Prostate gland (tissue), 2 donors: Measurements from ENCODE around the gene DENND1B. TPM values are rescaled to one million over a fixed set of nuclear protein-coding genes. Genes with fewer than 3 reads are reported as not detected.

ENCODE experiments used
- DNase-seq: peaks from one replicate; pipeline ENCODE4 v3.0.0-alpha.2; 2019; ENCODE audit warnings: low spot score
- H3K27ac ChIP-seq, 2 donors: fragments of 200-600 bp; sonication (generic); 2 replicates each; pipeline ENCODE4 v1.5.1; 2017 to 2019
- H3K27me3 ChIP-seq: fragments of 200-600 bp; sonication (generic); replicated peaks from 2 replicates; pipeline ENCODE4 v1.5.1; 2019; ENCODE audit not compliant: insufficient read depth
- H3K36me3 ChIP-seq, 2 donors: fragments of 200-600 bp; sonication (generic); 1 replicate in 1 of 2; 2 replicates in 1 of 2; pipeline versions ENCODE4 v1.5.1 to v1.8.1; 2017 to 2019
- H3K4me1 ChIP-seq: fragments of 200-600 bp; sonication (generic); replicated peaks from 2 replicates; pipeline ENCODE4 v1.5.1; 2019
- H3K4me3 ChIP-seq, 2 donors: fragments of 200-600 bp; sonication (generic); 2 replicates each; pipeline ENCODE4 v1.5.1; 2017 to 2019
- H3K9me3 ChIP-seq: fragments of 200-600 bp; sonication (generic); 2 replicates; pipeline ENCODE4 v1.5.1; 2017
- POLR2A ChIP-seq: fragments of 450-650 bp; IDR thresholded peaks from one replicate; pipeline ENCODE4 v1.6.1; 2016; ENCODE audit warnings: antibody characterized with exemption, mild to moderate bottlenecking
- POLR2AphosphoS5 ChIP-seq: sonication (generic); formaldehyde crosslinking; IDR thresholded peaks from one replicate; pipeline ENCODE4 v1.6.1; 2017; ENCODE audit warnings: antibody characterized with exemption
- WGBS: methylation state at CpG from one replicate; pipeline ENCODE4 v1.1.5; 2018; 5-methylcytosine and 5-hydroxymethylcytosine counted together
- intact Hi-C: fragments of 100-400 bp; cut with DNase I; formaldehyde crosslinking; loops from one replicate; pipeline ENCODE4 v1.14.2; 2022
- total RNA-seq, 2 donors: library from RNA; depleted of rRNA; stranded (reverse); fragments of >200 nt; gene quantifications; one replicate each; pipeline ENCODE4 v1.1.0, GENCODE V29; 2016
- TF ChIP-seq, protein P1 (sequence below), 4 experiments: fragments of 200-600 bp in 2 of 4; fragments of 450-650 bp in 2 of 4; sonication (generic) in 2 of 4; IDR thresholded peaks; 1 replicate in 3 of 4; 2 replicates in 1 of 4; pipeline ENCODE4 v1.5.1; 2016 to 2019; ENCODE audit warnings: antibody characterized with exemption in 4 of 4, mild to moderate bottlenecking in 2 of 4, moderate library complexity in 2 of 4

DENND1B gene
- total RNA-seq, 2 donors from 2014 or later, result 13.5 to 14.1 TPM

- Histone ChIP-seq H3K27ac (no peak overlapping the region), H3K36me3 (no peaks in the 10 kb centered on the region), H3K9me3 (no peaks in the 10 kb centered on the region), H3K27me3 (no peaks in the 10 kb centered on the region), H3K4me3 (no peak overlapping the region), H3K4me1 (no peaks in the 10 kb centered on the region)
- TF ChIP-seq POLR2AphosphoS5 (no peak), POLR2A (no peak)
- TF ChIP-seq, protein P1, sequence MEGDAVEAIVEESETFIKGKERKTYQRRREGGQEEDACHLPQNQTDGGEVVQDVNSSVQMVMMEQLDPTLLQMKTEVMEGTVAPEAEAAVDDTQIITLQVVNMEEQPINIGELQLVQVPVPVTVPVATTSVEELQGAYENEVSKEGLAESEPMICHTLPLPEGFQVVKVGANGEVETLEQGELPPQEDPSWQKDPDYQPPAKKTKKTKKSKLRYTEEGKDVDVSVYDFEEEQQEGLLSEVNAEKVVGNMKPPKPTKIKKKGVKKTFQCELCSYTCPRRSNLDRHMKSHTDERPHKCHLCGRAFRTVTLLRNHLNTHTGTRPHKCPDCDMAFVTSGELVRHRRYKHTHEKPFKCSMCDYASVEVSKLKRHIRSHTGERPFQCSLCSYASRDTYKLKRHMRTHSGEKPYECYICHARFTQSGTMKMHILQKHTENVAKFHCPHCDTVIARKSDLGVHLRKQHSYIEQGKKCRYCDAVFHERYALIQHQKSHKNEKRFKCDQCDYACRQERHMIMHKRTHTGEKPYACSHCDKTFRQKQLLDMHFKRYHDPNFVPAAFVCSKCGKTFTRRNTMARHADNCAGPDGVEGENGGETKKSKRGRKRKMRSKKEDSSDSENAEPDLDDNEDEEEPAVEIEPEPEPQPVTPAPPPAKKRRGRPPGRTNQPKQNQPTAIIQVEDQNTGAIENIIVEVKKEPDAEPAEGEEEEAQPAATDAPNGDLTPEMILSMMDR (IDR thresholded peaks at IDR 0.05), result no peak
- no peak for DNase-seq
- intact Hi-C loops, result no loop called here
- 79% methylated on average over 2 of the region's 2 CpGs for WGBS
Measured at GRCh38 chr1:197486946-197487345, 288.3 kb downstream of the DENND1B start.

GRCh38 chr1:197485790-197486189, 289.5 kb downstream of the DENND1B start:
- intact Hi-C loops, result no loop called here
- TF ChIP-seq POLR2AphosphoS5, result no peak
- TF ChIP-seq, protein P1 (IDR thresholded peaks at IDR 0.05), result no peak
- TF ChIP-seq POLR2A, result no peak
- H3K4me3 ChIP-seq, result no peak overlapping the region
- H3K9me3 ChIP-seq, result no peaks in the 10 kb centered on the region
- DNase-seq, result no peak
- H3K27ac ChIP-seq, result no peak overlapping the region
- H3K27me3 ChIP-seq, result no peaks in the 10 kb centered on the region
- no peaks in the 10 kb centered on the region for H3K36me3 ChIP-seq
- H3K4me1 ChIP-seq, result no peaks in the 10 kb centered on the region
- 26% methylated on average over 3 of the region's 3 CpGs for WGBS

GRCh38 chr1:197481101-197481500, 294.2 kb downstream of the DENND1B start:
- TF ChIP-seq POLR2AphosphoS5 (no peak), POLR2A (no peak)
- TF ChIP-seq, protein P1 (IDR thresholded peaks at IDR 0.05), result no peak
- Histone ChIP-seq H3K4me3 (no peak overlapping the region), H3K9me3 (no peaks in the 10 kb centered on the region), H3K36me3 (no peaks in the 10 kb centered on the region), H3K27me3 (no peaks in the 10 kb centered on the region), H3K4me1 (no peaks in the 10 kb centered on the region), H3K27ac (no peak overlapping the region)
- 53% methylated on average over 4 of the region's 4 CpGs for WGBS
- no peak for DNase-seq
- intact Hi-C loops, result no loop called here

- Histone ChIP-seq H3K27me3 (no peaks in the 10 kb centered on the region), H3K4me1 (no peaks in the 10 kb centered on the region), H3K27ac (no peak overlapping the region), H3K36me3 (no peaks in the 10 kb centered on the region), H3K9me3 (no peaks in the 10 kb centered on the region), H3K4me3 (no peak overlapping the region)
- TF ChIP-seq, protein P1 (IDR thresholded peaks at IDR 0.05), result no peak
- TF ChIP-seq POLR2A, result no peak
- intact Hi-C loops, result no loop called here
- no peak for DNase-seq
- WGBS, result 85% methylated on average over 6 of the region's 6 CpGs
Measured at GRCh38 chr1:197480446-197480845, 294.8 kb downstream of the DENND1B start.

GRCh38 chr1:197472141-197472540, 303.1 kb downstream of the DENND1B start:
- H3K4me3 ChIP-seq, result no peak overlapping the region
- H3K27ac ChIP-seq, result no peak overlapping the region
- H3K4me1 ChIP-seq, result no peaks in the 10 kb centered on the region
- DNase-seq, result no peak
- H3K27me3 ChIP-seq, result no peaks in the 10 kb centered on the region
- H3K36me3 ChIP-seq, result no peaks in the 10 kb centered on the region
- intact Hi-C loops, result no loop called here
- H3K9me3 ChIP-seq, result no peaks in the 10 kb centered on the region
- TF ChIP-seq POLR2A (no peak), POLR2AphosphoS5 (no peak)
- TF ChIP-seq, protein P1 (IDR thresholded peaks at IDR 0.05), result no peak
- WGBS, result 84% methylated on average over 3 of the region's 3 CpGs
